GM23338 (cell line): ENCODE data around the gene RENBP. TPM values are rescaled to one million over a fixed set of nuclear protein-coding genes. Genes with fewer than 3 reads are reported as not detected.
A peak's percentile ranks its signal among the peaks of the same experiment; 100 is the strongest.

ENCODE experiments used
- ATAC-seq: fragments of 200-7000 bp; cut with Tn5 transposase; 3 replicates; pipeline ENCODE4 v1.9.1; 2020
- DNase-seq: peaks from one replicate; pipeline ENCODE4 v3.0.0-alpha.2; 2015; ENCODE audit warnings: low spot score
- H2AFZ ChIP-seq: fragments of 200-600 bp; sonication (generic); 2 replicates; pipeline ENCODE4 v1.8.0; 2016; ENCODE audit warnings: antibody characterized with exemption, mild to moderate bottlenecking, moderate library complexity
- H3F3A ChIP-seq: fragments of 200-600 bp; sonication (generic); replicated peaks from 2 replicates; pipeline ENCODE4 v1.8.0; 2017; ENCODE audit warnings: antibody characterized with exemption, mixed run types, low read depth
- H3K27ac ChIP-seq: fragments of 200-600 bp; sonication (generic); 2 replicates; pipeline ENCODE4 v1.6.1; 2016; ENCODE audit warnings: low read depth
- H3K27me3 ChIP-seq: fragments of 200-600 bp; sonication (generic); 2 replicates; pipeline ENCODE4 v1.8.0; 2016; ENCODE audit warnings: mild to moderate bottlenecking, mixed run types, moderate library complexity; ENCODE audit not compliant: insufficient read depth
- H3K36me3 ChIP-seq: fragments of 200-600 bp; sonication (generic); 2 replicates; pipeline ENCODE4 v1.8.0; 2016; ENCODE audit warnings: mild to moderate bottlenecking; ENCODE audit not compliant: insufficient read depth
- H3K4me1 ChIP-seq: fragments of 200-600 bp; sonication (generic); 2 replicates; pipeline ENCODE4 v1.8.0; 2016; ENCODE audit warnings: mild to moderate bottlenecking, moderate library complexity; ENCODE audit not compliant: insufficient read depth
- H3K4me2 ChIP-seq: fragments of 200-600 bp; sonication (generic); 2 replicates; pipeline ENCODE4 v1.7.1; 2017; ENCODE audit warnings: mixed run types
- H3K4me3 ChIP-seq: fragments of 200-600 bp; sonication (generic); 2 replicates; pipeline ENCODE4 v1.6.1; 2016; ENCODE audit warnings: mixed run types
- H3K79me2 ChIP-seq: fragments of 200-600 bp; sonication (generic); replicated peaks from 2 replicates; pipeline ENCODE4 v1.8.0; 2017; ENCODE audit warnings: mild to moderate bottlenecking; ENCODE audit not compliant: insufficient read depth
- H3K9me2 ChIP-seq: fragments of 200-600 bp; sonication (generic); 2 replicates; pipeline ENCODE4 v1.8.0; 2017; ENCODE audit not compliant: insufficient read depth
- H4K20me1 ChIP-seq: fragments of 200-600 bp; sonication (generic); replicated peaks from 2 replicates; pipeline ENCODE4 v1.8.0; 2017; ENCODE audit warnings: mild to moderate bottlenecking; ENCODE audit not compliant: insufficient read depth
- H3K27ac Mint-ChIP-seq: 2 replicates; pipeline ENCODE4 v1.8.0; 2020; ENCODE audit warnings: inconsistent platforms, mild to moderate bottlenecking, moderate library complexity, mixed read lengths
- H3K27me3 Mint-ChIP-seq: 3 replicates; pipeline ENCODE4 v1.8.0; 2022; ENCODE audit warnings: low read depth, mild to moderate bottlenecking, moderate library complexity, mixed read lengths, inconsistent platforms; ENCODE audit not compliant: insufficient read depth, poor library complexity
- H3K36me3 Mint-ChIP-seq: 3 replicates; pipeline ENCODE4 v1.8.0; 2021; ENCODE audit warnings: low read depth, mild to moderate bottlenecking, inconsistent platforms, moderate library complexity, mixed read lengths
- H3K4me1 Mint-ChIP-seq: 3 replicates; pipeline ENCODE4 v1.8.0; 2020; ENCODE audit warnings: mild to moderate bottlenecking, inconsistent platforms, mixed read lengths
- H3K4me3 Mint-ChIP-seq: 3 replicates; pipeline ENCODE4 v1.8.0; 2021; ENCODE audit warnings: moderate library complexity, mild to moderate bottlenecking, inconsistent platforms, mixed read lengths
- H3K9me3 Mint-ChIP-seq: 3 replicates; pipeline ENCODE4 v1.8.0; 2020; ENCODE audit warnings: moderate library complexity, mild to moderate bottlenecking, inconsistent platforms, mixed read lengths
- CREB1 ChIP-seq: fragments of 250-450 bp; sonication (Bioruptor Pico); IDR thresholded peaks from 2 replicates; pipeline ENCODE4 v1.5.0; 2020; ENCODE audit warnings: low read depth, mild to moderate bottlenecking, moderate library complexity
- EZH2 ChIP-seq: fragments of 200-600 bp; sonication (generic); IDR thresholded peaks from one replicate; pipeline ENCODE4 v1.8.0; 2017; ENCODE audit warnings: antibody characterized with exemption, mild to moderate bottlenecking, low read depth; ENCODE audit not compliant: unreplicated experiment
- EZH2phosphoT487 ChIP-seq: fragments of 200-600 bp; sonication (generic); IDR thresholded peaks from one replicate; pipeline ENCODE4 v1.8.1; 2018; ENCODE audit warnings: antibody characterized with exemption; ENCODE audit not compliant: unreplicated experiment
- JUNB ChIP-seq: IDR thresholded peaks from one replicate; pipeline ENCODE4 v1.6.1; 2016; ENCODE audit warnings: antibody characterized with exemption; ENCODE audit not compliant: unreplicated experiment
- NANOG ChIP-seq: IDR thresholded peaks from 2 replicates; pipeline ENCODE4 v1.6.1; 2016; ENCODE audit warnings: antibody characterized with exemption, borderline replicate concordance
- POLR2AphosphoS5 ChIP-seq: IDR thresholded peaks from 2 replicates; pipeline ENCODE4 v1.6.1; 2016; ENCODE audit warnings: antibody characterized with exemption, low read depth
- STAT1 ChIP-seq: IDR thresholded peaks from one replicate; pipeline ENCODE4 v1.6.1; 2016; ENCODE audit warnings: antibody characterized with exemption; ENCODE audit not compliant: unreplicated experiment
- ZNF331 ChIP-seq: fragments of 250-450 bp; sonication (Bioruptor Pico); IDR thresholded peaks from 2 replicates; pipeline ENCODE4 v1.5.0; 2020; ENCODE audit warnings: low read depth, mild to moderate bottlenecking, moderate library complexity
- polyA plus RNA-seq: library from polyadenylated mRNA; unstranded; fragments of >200 nt; fragmentation: Nextera tagmentation; extraction: Ambion mirVana; gene quantifications from 2 replicates; pipeline ENCODE4 v1.2.1, GENCODE V29; 2016
- total RNA-seq: library from RNA; depleted of rRNA; stranded (reverse); fragments of >200 nt; shearing (Covaris generic); gene quantifications from 2 replicates; pipeline ENCODE4 v1.2.3, GENCODE V29; 2014
- TF ChIP-seq, protein P1 (sequence below): IDR thresholded peaks from 2 replicates; pipeline ENCODE4 v1.6.1; 2016; ENCODE audit warnings: antibody characterized with exemption
- TF ChIP-seq, protein P2 (sequence below): IDR thresholded peaks from one replicate; pipeline ENCODE4 v1.6.1; 2018; ENCODE audit warnings: antibody characterized with exemption; ENCODE audit not compliant: unreplicated experiment
- TF ChIP-seq, protein P3 (sequence below): fragments of 250-450 bp; sonication (Bioruptor Pico); IDR thresholded peaks from 2 replicates; pipeline ENCODE4 v1.5.0; 2020; ENCODE audit warnings: mild to moderate bottlenecking, moderate library complexity
- TF ChIP-seq, protein P4 (sequence below), 2 experiments: fragments of 200-600 bp in 1 of 2; sonication (generic) in 1 of 2; conservative IDR thresholded peaks; 2 replicates each; pipeline versions ENCODE4 v1.5.1 to v1.6.1; 2016 to 2017; ENCODE audit warnings: antibody characterized with exemption in 2 of 2, low read depth in 2 of 2, mild to moderate bottlenecking in 2 of 2, moderate library complexity in 1 of 2

RENBP gene
- total and polyA plus RNA-seq, 2 experiments from 2014 or later, result 2.0 to 10.3 TPM

DNA sequence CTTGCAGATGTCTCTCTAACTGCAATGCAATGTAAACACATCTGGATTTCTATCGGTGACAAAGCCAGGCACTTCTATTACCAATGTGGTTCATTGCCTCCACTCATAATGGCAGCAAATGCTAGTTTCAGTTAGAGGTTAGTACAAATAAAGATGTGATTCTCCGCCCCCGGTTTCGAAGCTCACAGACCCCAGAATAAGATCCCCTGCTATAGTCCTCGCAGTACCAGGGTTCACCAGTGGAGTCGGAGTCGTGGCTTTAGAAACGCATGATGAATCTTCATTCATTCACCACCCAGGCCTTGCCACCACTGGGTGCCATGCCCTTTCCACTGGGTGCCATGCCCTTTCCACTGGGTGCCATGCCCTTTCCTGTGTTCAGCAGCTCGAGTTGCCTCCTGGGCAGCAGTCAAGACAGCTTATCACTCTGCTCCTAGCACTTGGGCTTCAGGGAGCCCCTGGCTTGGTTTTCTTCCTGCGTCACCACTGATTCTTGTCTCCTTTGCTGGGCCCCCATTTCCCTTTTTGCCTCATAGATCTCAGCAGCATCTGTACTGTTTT, 6.1 kb downstream of the RENBP start:
- DNase-seq (peak; percentile 22), ATAC-seq (no peak)
- Mint-ChIP-seq H3K9me3 (no peaks in the 10 kb centered on the region), H3K4me3 (no peak overlapping the region), H3K4me1 (peaks cover 24% of the 10 kb centered on the region), H3K27ac (no peak overlapping the region), H3K36me3 (peaks cover 5% of the 10 kb centered on the region; the same call in 1 of the 3 replicates), H3K27me3 (peaks cover 5% of the 10 kb centered on the region)
- peaks cover 12% of the 10 kb centered on the region for H3K79me2 ChIP-seq
- H3K27ac ChIP-seq, result no peak overlapping the region
- no peak overlapping the region for H3K4me3 ChIP-seq
- TF ChIP-seq EZH2phosphoT487, result no peak
- TF ChIP-seq, protein P1, sequence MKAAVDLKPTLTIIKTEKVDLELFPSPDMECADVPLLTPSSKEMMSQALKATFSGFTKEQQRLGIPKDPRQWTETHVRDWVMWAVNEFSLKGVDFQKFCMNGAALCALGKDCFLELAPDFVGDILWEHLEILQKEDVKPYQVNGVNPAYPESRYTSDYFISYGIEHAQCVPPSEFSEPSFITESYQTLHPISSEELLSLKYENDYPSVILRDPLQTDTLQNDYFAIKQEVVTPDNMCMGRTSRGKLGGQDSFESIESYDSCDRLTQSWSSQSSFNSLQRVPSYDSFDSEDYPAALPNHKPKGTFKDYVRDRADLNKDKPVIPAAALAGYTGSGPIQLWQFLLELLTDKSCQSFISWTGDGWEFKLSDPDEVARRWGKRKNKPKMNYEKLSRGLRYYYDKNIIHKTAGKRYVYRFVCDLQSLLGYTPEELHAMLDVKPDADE, result no peak
- TF ChIP-seq POLR2AphosphoS5, result no peak
- no peak for TF ChIP-seq STAT1
- TF ChIP-seq, protein P2, sequence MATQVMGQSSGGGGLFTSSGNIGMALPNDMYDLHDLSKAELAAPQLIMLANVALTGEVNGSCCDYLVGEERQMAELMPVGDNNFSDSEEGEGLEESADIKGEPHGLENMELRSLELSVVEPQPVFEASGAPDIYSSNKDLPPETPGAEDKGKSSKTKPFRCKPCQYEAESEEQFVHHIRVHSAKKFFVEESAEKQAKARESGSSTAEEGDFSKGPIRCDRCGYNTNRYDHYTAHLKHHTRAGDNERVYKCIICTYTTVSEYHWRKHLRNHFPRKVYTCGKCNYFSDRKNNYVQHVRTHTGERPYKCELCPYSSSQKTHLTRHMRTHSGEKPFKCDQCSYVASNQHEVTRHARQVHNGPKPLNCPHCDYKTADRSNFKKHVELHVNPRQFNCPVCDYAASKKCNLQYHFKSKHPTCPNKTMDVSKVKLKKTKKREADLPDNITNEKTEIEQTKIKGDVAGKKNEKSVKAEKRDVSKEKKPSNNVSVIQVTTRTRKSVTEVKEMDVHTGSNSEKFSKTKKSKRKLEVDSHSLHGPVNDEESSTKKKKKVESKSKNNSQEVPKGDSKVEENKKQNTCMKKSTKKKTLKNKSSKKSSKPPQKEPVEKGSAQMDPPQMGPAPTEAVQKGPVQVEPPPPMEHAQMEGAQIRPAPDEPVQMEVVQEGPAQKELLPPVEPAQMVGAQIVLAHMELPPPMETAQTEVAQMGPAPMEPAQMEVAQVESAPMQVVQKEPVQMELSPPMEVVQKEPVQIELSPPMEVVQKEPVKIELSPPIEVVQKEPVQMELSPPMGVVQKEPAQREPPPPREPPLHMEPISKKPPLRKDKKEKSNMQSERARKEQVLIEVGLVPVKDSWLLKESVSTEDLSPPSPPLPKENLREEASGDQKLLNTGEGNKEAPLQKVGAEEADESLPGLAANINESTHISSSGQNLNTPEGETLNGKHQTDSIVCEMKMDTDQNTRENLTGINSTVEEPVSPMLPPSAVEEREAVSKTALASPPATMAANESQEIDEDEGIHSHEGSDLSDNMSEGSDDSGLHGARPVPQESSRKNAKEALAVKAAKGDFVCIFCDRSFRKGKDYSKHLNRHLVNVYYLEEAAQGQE, result no peak
- TF ChIP-seq, protein P3, sequence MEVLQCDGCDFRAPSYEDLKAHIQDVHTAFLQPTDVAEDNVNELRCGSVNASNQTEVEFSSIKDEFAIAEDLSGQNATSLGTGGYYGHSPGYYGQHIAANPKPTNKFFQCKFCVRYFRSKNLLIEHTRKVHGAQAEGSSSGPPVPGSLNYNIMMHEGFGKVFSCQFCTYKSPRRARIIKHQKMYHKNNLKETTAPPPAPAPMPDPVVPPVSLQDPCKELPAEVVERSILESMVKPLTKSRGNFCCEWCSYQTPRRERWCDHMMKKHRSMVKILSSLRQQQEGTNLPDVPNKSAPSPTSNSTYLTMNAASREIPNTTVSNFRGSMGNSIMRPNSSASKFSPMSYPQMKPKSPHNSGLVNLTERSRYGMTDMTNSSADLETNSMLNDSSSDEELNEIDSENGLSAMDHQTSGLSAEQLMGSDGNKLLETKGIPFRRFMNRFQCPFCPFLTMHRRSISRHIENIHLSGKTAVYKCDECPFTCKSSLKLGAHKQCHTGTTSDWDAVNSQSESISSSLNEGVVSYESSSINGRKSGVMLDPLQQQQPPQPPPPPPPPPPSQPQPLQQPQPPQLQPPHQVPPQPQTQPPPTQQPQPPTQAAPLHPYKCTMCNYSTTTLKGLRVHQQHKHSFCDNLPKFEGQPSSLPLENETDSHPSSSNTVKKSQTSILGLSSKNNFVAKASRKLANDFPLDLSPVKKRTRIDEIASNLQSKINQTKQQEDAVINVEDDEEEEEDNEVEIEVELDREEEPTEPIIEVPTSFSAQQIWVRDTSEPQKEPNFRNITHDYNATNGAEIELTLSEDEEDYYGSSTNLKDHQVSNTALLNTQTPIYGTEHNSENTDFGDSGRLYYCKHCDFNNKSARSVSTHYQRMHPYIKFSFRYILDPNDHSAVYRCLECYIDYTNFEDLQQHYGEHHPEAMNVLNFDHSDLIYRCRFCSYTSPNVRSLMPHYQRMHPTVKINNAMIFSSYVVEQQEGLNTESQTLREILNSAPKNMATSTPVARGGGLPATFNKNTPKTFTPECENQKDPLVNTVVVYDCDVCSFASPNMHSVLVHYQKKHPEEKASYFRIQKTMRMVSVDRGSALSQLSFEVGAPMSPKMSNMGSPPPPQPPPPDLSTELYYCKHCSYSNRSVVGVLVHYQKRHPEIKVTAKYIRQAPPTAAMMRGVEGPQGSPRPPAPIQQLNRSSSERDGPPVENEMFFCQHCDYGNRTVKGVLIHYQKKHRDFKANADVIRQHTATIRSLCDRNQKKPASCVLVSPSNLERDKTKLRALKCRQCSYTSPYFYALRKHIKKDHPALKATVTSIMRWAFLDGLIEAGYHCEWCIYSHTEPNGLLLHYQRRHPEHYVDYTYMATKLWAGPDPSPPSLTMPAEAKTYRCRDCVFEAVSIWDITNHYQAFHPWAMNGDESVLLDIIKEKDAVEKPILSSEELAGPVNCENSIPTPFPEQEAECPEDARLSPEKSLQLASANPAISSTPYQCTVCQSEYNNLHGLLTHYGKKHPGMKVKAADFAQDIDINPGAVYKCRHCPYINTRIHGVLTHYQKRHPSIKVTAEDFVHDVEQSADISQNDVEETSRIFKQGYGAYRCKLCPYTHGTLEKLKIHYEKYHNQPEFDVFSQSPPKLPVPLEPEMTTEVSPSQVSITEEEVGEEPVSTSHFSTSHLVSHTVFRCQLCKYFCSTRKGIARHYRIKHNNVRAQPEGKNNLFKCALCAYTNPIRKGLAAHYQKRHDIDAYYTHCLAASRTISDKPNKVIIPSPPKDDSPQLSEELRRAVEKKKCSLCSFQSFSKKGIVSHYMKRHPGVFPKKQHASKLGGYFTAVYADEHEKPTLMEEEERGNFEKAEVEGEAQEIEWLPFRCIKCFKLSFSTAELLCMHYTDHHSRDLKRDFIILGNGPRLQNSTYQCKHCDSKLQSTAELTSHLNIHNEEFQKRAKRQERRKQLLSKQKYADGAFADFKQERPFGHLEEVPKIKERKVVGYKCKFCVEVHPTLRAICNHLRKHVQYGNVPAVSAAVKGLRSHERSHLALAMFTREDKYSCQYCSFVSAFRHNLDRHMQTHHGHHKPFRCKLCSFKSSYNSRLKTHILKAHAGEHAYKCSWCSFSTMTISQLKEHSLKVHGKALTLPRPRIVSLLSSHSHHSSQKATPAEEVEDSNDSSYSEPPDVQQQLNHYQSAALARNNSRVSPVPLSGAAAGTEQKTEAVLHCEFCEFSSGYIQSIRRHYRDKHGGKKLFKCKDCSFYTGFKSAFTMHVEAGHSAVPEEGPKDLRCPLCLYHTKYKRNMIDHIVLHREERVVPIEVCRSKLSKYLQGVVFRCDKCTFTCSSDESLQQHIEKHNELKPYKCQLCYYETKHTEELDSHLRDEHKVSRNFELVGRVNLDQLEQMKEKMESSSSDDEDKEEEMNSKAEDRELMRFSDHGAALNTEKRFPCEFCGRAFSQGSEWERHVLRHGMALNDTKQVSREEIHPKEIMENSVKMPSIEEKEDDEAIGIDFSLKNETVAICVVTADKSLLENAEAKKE (CRISPR knock-in tag), result no peak
- no peak for TF ChIP-seq JUNB
- TF ChIP-seq EZH2, result no peak
- TF ChIP-seq ZNF331, result no peak
- TF ChIP-seq, protein P4, sequence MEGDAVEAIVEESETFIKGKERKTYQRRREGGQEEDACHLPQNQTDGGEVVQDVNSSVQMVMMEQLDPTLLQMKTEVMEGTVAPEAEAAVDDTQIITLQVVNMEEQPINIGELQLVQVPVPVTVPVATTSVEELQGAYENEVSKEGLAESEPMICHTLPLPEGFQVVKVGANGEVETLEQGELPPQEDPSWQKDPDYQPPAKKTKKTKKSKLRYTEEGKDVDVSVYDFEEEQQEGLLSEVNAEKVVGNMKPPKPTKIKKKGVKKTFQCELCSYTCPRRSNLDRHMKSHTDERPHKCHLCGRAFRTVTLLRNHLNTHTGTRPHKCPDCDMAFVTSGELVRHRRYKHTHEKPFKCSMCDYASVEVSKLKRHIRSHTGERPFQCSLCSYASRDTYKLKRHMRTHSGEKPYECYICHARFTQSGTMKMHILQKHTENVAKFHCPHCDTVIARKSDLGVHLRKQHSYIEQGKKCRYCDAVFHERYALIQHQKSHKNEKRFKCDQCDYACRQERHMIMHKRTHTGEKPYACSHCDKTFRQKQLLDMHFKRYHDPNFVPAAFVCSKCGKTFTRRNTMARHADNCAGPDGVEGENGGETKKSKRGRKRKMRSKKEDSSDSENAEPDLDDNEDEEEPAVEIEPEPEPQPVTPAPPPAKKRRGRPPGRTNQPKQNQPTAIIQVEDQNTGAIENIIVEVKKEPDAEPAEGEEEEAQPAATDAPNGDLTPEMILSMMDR (conservative IDR thresholded peaks at IDR 0.05; ENCODE audit: low read depth in 2 of 2), result no peak
- TF ChIP-seq CREB1, result no peak
- TF ChIP-seq NANOG, result no peak
- no peak overlapping the region for H2AFZ ChIP-seq
- no peaks in the 10 kb centered on the region for H3K9me2 ChIP-seq
- no peak overlapping the region for H3K4me2 ChIP-seq
- no peaks in the 10 kb centered on the region for H3K36me3 ChIP-seq
- peaks cover 4% of the 10 kb centered on the region; the same call in 1 of the 2 replicates for H3K4me1 ChIP-seq
- H3K27me3 ChIP-seq, result no peaks in the 10 kb centered on the region
- no peaks in the 10 kb centered on the region for H3F3A ChIP-seq
- no peaks in the 10 kb centered on the region for H4K20me1 ChIP-seq
